ENCODE data around the gene BCL2L1.

BCL2L1 gene

DNA sequence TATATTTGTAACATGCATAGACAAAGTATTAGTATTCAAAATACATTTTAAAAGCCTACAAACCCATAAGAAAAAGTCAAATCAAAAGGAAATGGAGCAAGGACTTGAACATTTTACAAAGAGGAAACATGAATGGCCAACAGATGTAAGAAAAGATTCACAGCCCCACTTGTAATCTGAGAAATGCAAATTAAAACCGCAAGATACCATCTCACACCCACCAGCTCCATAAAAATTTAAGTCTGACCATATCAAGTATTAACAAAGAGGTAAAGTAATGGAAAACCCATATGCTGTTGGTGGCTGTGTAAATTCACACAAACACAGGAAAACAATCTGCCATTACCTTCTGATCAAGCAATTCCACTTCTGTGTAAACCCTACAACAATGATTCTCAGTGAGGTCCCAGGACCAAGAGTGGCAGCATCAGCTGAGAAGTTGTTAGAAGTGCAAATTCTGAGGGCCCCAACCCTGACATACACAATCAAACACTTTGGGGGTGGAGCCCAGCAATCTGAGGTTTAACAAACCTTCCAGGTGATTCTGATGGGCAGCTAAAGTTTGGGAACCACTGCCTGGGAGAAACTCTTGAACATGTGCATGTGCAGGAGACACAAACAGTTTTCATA lies 30.9 kb downstream of the BCL2L1 start:
- peak; percentile 70 for DNase-seq

DNA sequence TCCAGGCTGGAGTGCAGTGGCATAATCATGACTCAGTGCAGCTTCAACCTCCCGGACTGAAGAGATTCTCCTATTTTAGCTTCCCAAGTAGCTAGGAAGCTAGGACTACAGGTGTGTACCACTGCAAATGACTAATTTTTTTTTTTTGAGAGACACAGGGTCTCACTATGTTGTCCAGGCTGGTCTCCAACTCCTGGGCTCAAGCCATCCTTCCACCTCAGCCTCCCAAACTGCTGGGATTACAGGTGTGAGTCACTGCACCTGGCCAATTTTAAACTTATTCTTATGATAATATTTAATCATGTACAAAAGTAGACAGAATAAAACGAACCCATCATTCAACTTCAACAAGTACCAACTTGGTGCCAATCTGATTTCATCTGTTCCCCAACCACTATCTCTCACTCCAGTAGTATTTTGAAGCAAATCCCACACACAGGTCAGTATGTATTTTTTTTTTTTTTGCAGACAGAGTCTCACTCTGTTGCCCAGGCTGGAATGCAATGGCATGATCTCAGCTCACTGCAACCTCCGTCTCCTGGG lies 32.5 kb downstream of the BCL2L1 start:
- DNase-seq: no peak

DNA sequence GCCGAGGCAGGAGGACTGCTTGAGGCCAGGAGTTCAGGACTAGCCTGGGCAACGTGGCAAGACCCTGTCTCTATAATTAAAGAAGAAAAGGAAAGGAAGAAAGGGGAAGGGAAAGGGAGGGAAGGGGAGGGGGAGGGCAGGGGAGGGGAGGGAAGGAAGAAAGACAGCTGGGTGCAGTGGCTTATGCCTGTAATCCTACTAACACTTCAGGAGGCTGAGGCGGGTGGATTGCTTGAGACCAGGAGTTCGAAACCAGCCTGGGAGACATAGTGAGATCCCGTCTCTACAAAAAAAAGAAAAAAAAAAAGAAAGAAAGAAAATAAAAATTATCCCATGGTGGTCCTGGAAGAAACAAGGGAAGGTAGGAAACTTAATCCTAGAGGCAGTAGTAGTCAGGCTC lies 33.5 kb downstream of the BCL2L1 start:
- no peak for DNase-seq

DNA sequence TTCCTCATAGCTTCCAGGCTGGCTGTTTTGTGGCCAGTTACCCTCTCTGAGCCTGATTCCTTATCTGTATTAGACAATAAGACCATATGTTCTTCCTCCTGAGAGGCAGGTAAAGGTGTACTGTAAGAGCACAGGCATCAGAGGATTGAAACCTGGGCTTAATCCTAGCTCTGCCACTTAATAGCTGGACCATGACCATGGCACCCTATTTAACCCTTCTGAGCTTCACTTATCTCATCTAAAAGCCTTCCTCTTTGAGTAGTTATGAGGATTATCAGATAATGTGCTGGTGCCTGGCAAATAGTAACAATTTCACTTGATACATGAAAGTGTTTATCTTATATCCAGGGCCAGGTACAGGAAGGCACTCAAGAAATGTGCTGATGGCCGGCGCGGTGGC lies 34.9 kb downstream of the BCL2L1 start:
- no peak for DNase-seq

DNA sequence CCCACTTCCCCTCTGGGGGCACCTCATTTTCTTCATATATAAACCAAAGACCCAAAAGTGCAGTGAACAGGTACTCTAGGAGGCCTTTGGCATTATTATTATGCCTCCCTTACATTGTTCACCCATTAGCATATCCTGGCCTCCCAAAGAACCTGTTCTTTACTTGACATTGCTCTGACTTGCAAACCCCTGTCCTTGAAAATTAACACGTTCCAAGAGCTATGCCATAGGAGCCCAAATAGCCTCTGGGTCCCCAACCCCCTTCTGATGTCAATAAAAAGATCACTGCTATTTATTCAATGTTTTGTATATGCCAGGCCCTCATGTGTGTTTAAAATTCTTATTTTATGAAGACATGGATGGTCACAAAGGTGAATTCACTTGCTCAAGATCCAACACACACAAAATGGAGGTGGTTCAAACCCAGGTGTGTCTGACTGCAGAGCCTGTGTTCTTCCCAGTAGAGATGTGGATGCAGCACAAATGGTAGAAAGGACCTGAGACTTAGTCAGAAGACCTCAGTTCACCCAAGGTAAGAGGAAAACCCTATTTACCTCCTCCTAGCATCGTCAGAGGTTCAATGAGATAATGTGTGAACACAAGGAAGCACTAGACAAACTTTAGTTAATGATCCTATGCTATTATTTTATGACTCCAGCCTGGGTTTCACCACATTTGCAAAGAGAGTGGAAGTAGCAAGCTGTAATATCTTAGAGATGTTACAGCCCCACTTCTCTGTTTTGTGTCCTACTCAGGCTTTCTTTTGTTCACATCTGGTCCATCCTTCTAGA lies 36.6 kb downstream of the BCL2L1 start:
- no peak for DNase-seq

DNA sequence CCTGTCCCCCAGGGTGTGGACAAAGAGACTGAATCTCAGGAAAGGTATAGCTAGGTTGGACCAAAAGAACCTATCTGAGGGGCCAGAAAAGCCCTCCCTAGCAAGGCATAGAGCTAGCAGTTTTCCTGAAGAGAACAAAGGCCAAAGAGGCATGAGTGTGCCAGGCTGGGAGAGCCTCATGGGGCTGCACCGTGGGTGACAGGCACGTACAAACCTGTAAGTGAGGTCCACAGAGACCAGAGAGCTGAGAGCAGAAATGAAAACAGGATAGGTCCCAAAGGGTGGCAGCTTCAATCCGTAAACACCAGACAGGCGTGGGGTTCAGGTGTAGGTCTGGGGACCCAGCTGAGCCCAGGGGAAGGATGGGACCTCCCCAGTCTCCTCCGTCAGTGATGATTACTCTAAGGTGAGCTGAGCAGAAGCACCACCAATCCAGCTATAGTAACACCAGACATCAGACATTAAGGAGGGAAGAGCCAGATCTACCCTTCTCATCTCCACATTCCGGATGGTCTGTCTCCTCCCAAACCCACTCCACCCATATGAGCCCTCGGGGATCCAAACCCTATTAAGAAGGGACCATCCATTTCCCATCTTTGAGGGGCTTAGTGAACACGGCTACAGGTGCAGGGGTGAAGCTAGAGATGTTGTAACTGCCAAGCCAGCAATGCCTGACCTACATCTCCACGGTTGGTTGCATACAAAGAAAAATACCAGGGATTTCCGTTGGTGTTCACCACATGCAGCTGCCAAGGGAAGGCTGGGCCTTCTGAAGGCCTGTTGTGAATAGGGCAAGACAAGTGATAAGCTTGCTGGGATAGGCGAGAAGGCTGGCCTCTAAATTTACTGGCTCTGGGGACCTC lies 38.3 kb downstream of the BCL2L1 start:
- no peak for DNase-seq

DNA sequence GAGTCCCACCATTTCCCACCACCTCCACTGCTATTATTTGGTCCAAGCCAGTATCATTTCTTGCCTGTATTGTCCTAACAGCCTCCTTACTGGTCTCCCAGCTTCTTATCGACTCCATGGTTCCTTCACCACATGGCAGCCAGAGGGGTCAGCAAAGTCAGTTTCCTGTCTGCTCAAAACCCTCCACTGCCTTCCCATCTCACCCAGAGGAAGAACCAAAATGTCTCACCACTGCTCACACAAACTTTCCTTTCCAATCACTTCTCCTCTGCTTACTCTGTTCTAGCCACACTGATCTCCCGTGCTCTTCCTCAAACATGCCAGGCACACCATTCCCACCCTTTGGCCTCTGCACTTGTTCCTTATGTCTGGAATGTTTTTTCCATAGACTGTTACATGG lies 39.7 kb downstream of the BCL2L1 start:
- DNase-seq: no peak

DNA sequence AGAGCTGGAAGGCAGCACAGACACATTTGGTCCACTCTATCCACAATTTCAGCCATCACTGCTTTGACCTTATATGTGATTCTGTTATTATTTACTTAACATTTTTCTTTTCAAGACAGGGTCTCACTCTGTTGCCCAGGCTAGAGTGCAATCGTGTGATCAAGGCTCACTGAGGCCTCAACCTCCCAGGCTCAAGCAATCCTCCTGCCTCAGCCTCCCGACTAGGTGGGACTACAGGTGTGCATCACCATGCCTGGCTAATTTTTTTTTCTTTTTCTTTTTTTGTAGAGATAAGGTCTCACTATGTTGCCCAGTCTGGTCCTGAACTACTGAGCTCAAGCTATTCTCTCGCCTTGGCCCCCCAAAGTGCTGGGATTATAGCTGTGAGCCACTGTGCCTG lies 40.3 kb downstream of the BCL2L1 start:
- DNase-seq: no peak

DNA sequence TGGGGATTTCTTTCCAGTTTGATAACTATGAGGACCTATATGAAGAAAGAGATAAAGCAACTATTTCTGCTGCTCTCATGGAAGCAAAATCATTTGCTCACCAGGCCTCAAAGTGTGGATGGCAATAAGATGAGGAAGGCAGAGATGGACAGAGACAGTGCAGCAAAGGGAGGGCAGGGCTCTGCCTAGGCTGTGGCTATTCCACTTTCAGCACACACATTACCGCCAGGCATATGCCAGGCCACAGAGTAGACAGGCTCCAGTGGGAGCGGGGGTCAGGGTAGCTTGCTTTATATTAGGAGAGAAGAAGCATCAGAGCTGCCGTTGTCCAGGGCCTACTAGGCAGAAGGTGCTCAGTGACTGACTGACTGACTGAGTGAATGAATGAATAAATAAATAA lies 40.9 kb downstream of the BCL2L1 start:
- DNase-seq: no peak

DNA sequence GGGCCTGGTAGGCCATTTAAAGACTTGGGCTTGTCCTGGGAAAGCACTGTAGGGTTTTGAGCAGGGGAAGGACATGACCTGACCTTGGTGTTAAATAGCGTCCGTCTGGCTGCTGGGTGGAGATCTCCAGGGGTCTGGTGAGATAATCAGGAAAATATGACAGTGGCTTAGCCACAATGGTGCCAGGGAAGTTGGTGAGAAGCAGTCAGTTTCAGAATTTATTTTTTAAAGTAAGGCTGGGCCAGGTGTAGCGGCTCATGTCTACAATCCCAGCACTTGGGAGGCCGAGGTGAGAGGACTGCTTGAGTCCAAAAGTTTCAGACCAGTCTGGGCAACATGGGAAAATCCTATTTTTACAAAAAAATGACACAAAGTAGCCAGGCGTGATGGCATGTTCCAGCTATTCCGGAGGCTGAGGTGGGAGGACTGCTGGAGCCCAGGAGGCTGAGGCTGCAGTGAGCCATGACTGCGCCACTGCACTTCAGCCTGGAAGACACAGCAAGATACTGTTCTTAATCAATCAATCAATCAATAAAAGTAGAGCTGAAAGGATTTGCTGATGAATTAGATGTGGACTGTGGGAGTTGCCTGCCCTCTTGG lies 41.4 kb downstream of the BCL2L1 start:
- DNase-seq: no peak

DNA sequence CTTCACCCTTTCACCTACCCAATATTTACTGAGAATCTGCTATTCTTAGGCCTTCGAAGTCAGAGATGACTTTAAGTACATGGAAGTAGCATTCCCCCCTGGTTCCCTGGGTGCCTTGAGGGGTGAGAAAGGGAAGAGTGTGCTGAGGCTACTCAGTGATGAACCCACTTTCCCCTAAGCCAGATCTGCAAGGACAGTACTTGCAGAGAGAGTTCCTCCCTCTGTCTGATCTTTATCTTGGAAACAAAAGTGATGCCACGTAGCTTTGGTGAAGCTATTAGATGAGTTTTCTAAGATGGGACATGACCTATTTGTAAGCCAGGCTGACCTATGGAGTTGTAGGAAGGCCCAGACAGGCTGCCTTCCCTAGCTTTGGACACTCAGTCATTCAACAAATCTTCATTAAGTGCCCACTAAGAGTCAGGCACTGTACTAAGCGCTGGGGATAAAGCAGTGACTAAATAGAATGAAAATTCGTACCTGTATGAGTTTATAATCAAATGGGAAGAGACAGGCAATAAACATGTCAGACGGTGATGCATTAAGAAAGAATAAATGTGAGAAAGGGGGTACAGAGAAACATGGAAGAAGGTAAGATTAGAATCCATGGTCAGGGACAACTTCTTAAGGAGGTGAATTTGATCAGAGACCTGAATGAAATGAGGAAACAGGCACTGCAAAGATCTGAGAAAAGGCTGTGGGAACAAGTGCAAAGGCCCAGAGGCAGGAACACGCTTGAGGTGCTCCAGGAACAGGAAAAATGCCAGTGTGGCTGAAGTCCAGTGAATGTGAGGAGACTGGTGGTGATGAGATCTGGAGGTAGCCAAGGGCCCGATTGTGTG lies 42.2 kb downstream of the BCL2L1 start:
- no peak for DNase-seq

DNA sequence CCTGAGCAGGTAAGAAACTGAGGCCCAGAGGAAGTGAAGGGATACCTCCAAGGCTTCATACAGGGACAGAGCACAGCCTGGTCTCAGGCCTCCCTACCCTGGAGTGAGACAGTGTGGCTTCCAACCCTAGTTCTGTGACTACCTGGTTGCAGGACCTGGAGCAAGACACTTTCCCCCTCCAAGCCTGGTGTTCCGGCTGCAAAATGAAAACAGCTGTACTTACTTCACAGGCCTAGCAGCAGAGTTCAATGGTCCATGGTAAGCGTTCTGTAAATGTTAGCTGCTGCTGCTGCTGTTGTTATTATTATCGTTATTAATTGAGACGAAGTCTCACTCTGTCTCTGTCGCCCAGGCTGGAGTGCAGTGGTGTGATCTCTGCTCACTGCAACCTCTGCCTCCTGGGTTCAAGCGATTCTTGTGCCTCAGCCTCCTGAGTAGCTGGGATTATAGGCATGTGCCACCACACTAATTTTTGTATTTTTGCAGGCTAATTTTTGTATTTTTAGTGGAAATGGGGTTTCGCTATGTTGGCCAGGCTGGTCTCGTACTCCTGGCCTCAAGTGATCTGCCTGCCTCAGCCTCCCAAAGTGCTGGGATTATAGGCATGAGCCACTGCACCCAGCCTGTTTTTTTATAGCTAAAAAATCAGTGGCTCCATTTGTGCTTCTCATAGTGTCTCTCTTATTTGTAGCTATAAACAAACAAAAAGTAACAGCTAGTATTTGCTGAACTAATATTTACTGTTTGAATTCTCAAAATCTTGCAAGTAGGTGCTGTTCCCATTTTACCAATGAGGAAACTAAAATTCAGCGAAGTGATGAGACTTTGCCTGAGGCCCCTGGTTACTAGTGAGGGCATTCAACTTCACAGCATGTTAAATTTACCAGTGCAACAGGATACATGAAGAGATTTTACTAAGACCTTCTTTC lies 43.0 kb downstream of the BCL2L1 start:
- DNase-seq: no peak

DNA sequence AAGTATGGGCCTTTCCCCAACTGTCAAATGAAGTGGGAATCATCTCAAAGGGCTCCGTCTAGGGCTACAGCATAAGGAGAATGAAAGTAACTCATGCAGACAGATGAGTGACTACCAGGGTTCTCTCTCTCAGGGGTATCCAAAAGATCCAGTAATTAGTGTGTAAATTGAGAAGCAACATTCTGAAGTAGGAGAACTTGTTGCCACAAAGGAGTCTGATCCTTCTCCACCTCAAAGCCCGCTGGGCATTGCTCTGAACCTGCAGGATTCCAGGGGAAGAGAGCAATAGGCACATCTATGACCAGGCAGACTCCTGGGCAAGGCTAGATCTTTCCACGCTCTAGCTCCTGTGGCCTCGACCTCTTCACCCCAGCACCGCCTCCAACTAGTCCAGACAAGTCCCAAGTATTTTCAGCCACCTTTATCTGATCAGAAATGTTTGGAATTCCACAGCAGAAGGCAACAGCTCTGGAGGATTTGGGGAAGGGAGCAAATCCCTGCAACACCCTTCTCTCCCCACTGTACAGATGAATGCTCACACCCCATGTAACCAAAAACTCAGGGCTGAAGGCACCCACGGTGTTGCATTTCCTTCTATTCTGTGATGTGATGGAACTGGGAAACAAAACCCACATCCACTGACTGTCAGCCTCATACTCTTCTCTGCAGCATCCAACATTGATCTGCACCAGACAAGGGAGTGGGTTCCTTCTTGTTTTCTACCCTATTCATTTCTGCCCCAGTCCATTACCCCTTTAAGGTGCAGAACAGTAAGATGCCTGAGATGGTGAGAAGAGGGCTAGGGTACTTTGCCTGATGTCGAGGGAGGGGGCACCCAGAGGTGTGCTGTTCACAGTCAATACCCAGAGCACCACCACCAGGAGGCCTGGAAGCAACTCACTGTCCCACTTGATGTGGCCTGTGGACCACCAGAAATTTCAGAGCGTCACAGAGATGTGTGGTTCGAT lies 44.0 kb downstream of the BCL2L1 start:
- DNase-seq: peak; percentile 65

DNA sequence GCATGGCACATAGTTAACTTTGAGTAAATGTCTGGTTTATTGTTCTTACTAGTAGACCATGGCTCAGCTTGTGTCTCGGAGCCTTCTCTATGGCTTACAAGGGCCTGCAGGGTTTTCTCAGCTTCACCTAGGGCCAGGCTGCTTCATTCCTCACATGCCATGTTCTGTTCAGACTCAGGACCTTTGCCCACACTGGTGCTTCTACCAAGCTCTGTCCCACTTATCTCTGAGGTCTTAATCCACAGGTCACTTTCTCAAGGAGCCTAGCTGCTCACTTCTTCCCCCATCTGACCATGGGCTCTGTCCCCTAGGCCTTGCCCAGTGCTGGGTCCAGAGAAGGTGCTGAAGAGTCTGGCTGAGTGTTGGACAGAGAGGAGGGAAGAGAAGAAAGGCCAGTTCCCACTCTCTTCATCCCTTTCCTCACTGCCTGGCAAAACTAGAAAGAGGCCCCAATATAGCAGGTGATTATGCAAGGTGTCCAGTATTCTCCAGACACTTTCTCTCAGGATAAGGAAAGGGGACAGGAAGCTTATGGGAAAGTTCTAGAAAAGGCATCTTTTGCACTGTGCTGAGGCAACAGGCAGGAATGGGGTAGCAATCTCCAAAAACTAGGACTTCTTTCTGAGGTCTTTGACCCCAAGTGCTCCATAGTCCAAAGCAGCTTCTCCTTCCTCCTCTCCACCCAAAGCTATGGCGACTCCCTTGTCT lies 45.0 kb downstream of the BCL2L1 start:
- no peak for DNase-seq

DNA sequence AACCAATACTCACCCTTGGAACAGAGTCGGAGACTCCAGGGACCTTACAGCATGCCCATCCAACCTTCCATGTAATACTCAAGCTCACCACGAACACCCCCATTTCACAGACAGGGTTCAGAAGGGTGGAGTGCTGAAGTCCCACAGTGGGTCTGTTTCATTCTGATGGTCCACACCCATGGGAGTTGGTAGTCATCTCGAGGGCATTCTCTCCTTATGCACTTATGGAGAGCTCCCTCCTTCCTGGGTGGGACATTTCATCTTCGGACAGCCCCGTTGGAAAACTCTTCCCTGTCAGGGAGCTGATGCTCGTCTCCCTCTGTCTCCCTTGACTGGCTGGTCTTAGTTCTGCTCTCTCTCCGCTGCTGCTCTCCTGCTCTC lies 46.1 kb downstream of the BCL2L1 start:
- no peak for DNase-seq

DNA sequence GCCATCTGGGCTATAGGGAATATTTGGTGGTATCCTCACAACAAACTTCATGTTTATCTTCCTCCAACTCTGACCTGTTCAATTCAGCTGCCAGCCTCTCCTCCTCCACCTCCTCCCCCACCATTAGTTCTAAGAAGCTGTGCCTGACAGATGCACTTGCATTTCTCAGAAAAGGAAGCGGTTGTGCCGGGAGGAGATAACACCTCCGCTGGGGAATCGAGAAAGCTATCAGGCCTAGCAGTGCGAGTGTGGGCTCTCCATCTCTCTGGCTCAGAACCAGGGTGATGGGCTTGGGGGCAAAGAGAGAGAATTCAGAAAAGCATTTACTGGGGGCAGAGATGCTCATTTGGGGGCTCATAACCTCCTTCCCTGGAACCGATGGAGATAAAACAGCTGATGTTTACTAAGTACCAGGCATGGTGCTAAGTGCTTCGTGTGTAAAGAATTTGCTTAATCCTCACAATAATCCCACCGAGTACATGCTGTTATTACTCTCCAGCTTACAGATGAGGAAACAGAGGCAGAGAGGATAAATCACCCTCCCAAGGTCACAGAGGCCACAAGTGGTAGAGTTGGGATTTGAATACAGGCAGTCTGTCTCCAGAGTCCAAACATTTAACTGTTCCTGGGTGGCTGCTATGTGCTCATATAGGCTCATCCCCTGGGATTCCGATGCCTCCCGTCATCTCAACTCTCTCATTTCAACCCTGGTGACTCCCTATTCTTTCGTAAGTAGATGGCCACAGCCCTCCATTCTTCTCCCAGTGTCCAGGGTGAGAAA lies 46.6 kb downstream of the BCL2L1 start:
- peak; percentile 37 for DNase-seq

DNA sequence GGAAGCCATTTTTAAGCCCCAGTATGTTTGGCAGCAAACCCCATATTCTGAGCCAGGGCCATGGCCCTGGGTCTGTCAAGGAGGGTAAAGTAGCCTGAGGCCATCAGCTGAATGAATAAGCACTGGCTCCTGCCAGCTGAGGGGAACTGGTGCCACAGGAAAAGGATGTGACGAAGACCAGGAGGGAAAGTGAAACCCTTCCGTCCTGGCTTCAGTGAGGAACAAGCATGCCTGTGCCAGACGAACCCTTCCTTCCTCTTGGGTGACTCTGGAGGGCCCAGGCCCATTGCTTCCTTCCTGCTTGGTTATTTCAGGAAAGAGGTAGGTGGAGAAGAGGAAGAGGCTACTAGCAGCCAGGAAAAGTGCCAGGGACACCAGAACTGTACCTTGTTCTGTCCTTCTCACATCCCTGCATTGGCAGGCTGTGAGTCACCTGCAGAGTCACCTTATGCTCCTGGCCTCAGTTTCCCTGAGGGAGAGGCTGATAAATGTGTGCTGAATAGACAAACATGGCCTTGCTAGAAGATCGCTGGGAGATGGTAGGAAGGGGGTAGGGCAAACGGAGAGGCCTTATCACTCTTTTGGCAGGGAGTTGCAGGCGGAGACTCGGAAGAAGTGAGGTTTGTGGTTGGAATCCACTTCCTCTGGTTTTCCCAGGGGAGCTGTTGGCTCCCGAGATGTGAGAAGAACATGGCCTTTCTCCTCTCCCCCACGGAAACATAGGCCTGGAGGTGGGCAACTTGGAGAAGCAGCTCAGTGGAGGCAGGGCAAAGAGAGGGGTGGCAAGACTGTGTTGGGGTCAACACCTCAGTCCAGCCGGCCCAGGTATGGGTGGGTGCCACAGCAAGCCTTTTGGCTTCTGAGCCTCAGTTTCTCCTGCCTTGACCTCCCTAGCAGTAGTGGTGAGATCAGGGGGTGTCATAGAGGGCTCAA lies 47.5 kb downstream of the BCL2L1 start:
- DNase-seq: peak; percentile 95

All from EL (cell line).